Measurements from ENCODE around the gene CLDN19. TPM values are rescaled to one million over a fixed set of nuclear protein-coding genes. Genes with fewer than 3 reads are reported as not detected.
"Not testable (repeated sequence)": the region's sequence is repeated elsewhere in the genome, so short reads cannot be mapped to it uniquely, and the experiment has no call there.

Gene CLDN19
- polyA plus RNA-seq, 1 donor from 2014 or later: not detected

GRCh38 chr1:42767510-42768000 lies 27.5 kb upstream of the CLDN19 start:
- no peaks in the 10 kb centered on the region for H3K27me3 Mint-ChIP-seq
- H3K36me3 Mint-ChIP-seq: no peaks in the 10 kb centered on the region
- H3K4me1 Mint-ChIP-seq: peaks cover 17 to 29% (median 19%) of the 10 kb centered on the region in 3 donors
- no peaks in the 10 kb centered on the region for H3K9me3 Mint-ChIP-seq
- H3K4me3 Mint-ChIP-seq: no peak overlapping the region
- peak overlapping the region; percentile 76 to 94 (median 87) for H3K27ac Mint-ChIP-seq

- Mint-ChIP-seq H3K9me3 (no peaks in the 10 kb centered on the region), H3K27ac (peak within 1 kb of the TSS; percentile 76 to 94 (median 87)), H3K4me1 (peaks cover 17 to 24% (median 20%) of the 10 kb centered on the region in 3 donors), H3K4me3 (no peak within 1 kb of the TSS), H3K36me3 (no peaks in the 10 kb centered on the region), H3K27me3 (no peaks in the 10 kb centered on the region)
Measured at GRCh38 chr1:42766741-42767509, 26.9 kb upstream of the CLDN19 start, which contains the start of the genes C1orf50 and P3H1. TSS of gene C1orf50 (plus strand) at chr1:42767249. CDS start at chr1:42767312, 63 bp downstream. TSS of gene P3H1 (minus strand) at chr1:42767028. CDS start at chr1:42766971, 57 bp downstream.

- Mint-ChIP-seq H3K9me3 (no peaks in the 10 kb centered on the region), H3K4me1 (peaks cover 17 to 23% (median 19%) of the 10 kb centered on the region in 3 donors), H3K27me3 (no peaks in the 10 kb centered on the region), H3K4me3 (no peak overlapping the region), H3K36me3 (no peaks in the 10 kb centered on the region), H3K27ac (peak overlapping the region in 2 of 3 donors; percentile 76 to 80)
Measured at GRCh38 chr1:42765832-42766740, 26.1 kb upstream of the CLDN19 start.

- Mint-ChIP-seq H3K27me3 (no peaks in the 10 kb centered on the region), H3K36me3 (no peaks in the 10 kb centered on the region), H3K4me1 (peaks cover 13 to 17% (median 16%) of the 10 kb centered on the region in 3 donors), H3K4me3 (no peak overlapping the region), H3K9me3 (no peaks in the 10 kb centered on the region), H3K27ac (no peak overlapping the region)
Measured at GRCh38 chr1:42765269-42765668, 25.2 kb upstream of the CLDN19 start.

- Mint-ChIP-seq H3K9me3 (no peaks in the 10 kb centered on the region), H3K27ac (peak overlapping the region in 1 of 3 donors; percentile 69), H3K27me3 (no peaks in the 10 kb centered on the region), H3K4me1 (peaks cover 6 to 13% (median 9%) of the 10 kb centered on the region in 3 donors), H3K4me3 (no peak overlapping the region), H3K36me3 (no peaks in the 10 kb centered on the region)
Measured at GRCh38 chr1:42762269-42762668, 22.2 kb upstream of the CLDN19 start.

GRCh38 chr1:42761567-42761966 lies 21.5 kb upstream of the CLDN19 start:
- H3K36me3 Mint-ChIP-seq: peaks cover 3% of the 10 kb centered on the region

GRCh38 chr1:42759114-42759513 lies 19.1 kb upstream of the CLDN19 start:
- H3K4me3 Mint-ChIP-seq: peak overlapping the region in 1 of 4 donors; percentile 27
- no peaks in the 10 kb centered on the region for H3K9me3 Mint-ChIP-seq
- H3K36me3 Mint-ChIP-seq: peaks cover 5% of the 10 kb centered on the region
- peak overlapping the region in 1 of 3 donors; percentile 23 for H3K27ac Mint-ChIP-seq
- no peaks in the 10 kb centered on the region for H3K27me3 Mint-ChIP-seq
- peaks cover 10 to 14% (median 11%) of the 10 kb centered on the region in 3 donors for H3K4me1 Mint-ChIP-seq

More at GRCh38 chr1:42761567-42761966, 21.5 kb upstream of the CLDN19 start:
- no peak overlapping the region for H3K4me3 Mint-ChIP-seq
- H3K9me3 Mint-ChIP-seq: no peaks in the 10 kb centered on the region
- peaks cover 10 to 14% (median 11%) of the 10 kb centered on the region in 3 donors for H3K4me1 Mint-ChIP-seq
- peak overlapping the region in 1 of 3 donors; percentile 69 for H3K27ac Mint-ChIP-seq
- H3K27me3 Mint-ChIP-seq: no peaks in the 10 kb centered on the region

- peaks cover 5% of the 10 kb centered on the region for H3K36me3 Mint-ChIP-seq
- H3K4me3 Mint-ChIP-seq: peak overlapping the region in 1 of 4 donors; percentile 51
- H3K27me3 Mint-ChIP-seq: no peaks in the 10 kb centered on the region
- peak overlapping the region in 1 of 3 donors; percentile 23 for H3K27ac Mint-ChIP-seq
- no peaks in the 10 kb centered on the region for H3K9me3 Mint-ChIP-seq
- H3K4me1 Mint-ChIP-seq: peaks cover 8 to 14% (median 11%) of the 10 kb centered on the region in 3 donors
Measured at GRCh38 chr1:42758641-42759040, 18.6 kb upstream of the CLDN19 start.

GRCh38 chr1:42757892-42758275 lies 17.8 kb upstream of the CLDN19 start:
- H3K27me3 Mint-ChIP-seq: no peaks in the 10 kb centered on the region
- H3K27ac Mint-ChIP-seq: no peak overlapping the region
- H3K4me1 Mint-ChIP-seq: peaks cover 7 to 14% (median 11%) of the 10 kb centered on the region in 3 donors
- no peak overlapping the region for H3K4me3 Mint-ChIP-seq
- H3K9me3 Mint-ChIP-seq: no peaks in the 10 kb centered on the region
- H3K36me3 Mint-ChIP-seq: peaks cover 9% of the 10 kb centered on the region

GRCh38 chr1:42756956-42757891 lies 17.2 kb upstream of the CLDN19 start:
- Mint-ChIP-seq H3K27ac (peak overlapping the region in 1 of 3 donors; percentile 55), H3K4me1 (peaks cover 7 to 14% (median 8%) of the 10 kb centered on the region in 3 donors), H3K27me3 (no peaks in the 10 kb centered on the region), H3K36me3 (peaks cover 13% of the 10 kb centered on the region), H3K9me3 (no peaks in the 10 kb centered on the region), H3K4me3 (peak overlapping the region in 1 of 4 donors; percentile 33)

GRCh38 chr1:42753070-42753469 lies 13.0 kb upstream of the CLDN19 start:
- Mint-ChIP-seq H3K36me3 (peaks cover 28% of the 10 kb centered on the region), H3K27ac (no peak overlapping the region), H3K4me3 (no peak overlapping the region), H3K4me1 (peaks cover 2 to 7% (median 5%) of the 10 kb centered on the region in 3 donors), H3K27me3 (no peaks in the 10 kb centered on the region), H3K9me3 (peaks cover 0 to 5% (median 0%) of the 10 kb centered on the region in 3 donors)

- peaks cover 0 to 5% (median 0%) of the 10 kb centered on the region in 3 donors for H3K9me3 Mint-ChIP-seq
- peak overlapping the region in 1 of 3 donors; percentile 36 for H3K27ac Mint-ChIP-seq
- peaks cover 2 to 7% (median 5%) of the 10 kb centered on the region in 3 donors for H3K4me1 Mint-ChIP-seq
- no peaks in the 10 kb centered on the region for H3K27me3 Mint-ChIP-seq
- peaks cover 28% of the 10 kb centered on the region for H3K36me3 Mint-ChIP-seq
- H3K4me3 Mint-ChIP-seq: no peak overlapping the region
Measured at GRCh38 chr1:42752284-42752683, 12.2 kb upstream of the CLDN19 start.

GRCh38 chr1:42751511-42752070 lies 11.6 kb upstream of the CLDN19 start:
- H3K4me1 Mint-ChIP-seq, H3K27me3 Mint-ChIP-seq, H3K4me3 Mint-ChIP-seq, H3K27ac Mint-ChIP-seq, H3K9me3 Mint-ChIP-seq: not testable (repeated sequence)
- peaks cover 25% of the 10 kb centered on the region for H3K36me3 Mint-ChIP-seq

Measured in IgD-negative memory B cell (primary cell).